Measurements from ENCODE around the gene MAB21L2.

- TF ChIP-seq EZH2 (IDR thresholded peaks at IDR 0.05): no peak
- TF ChIP-seq POLR2AphosphoS5 (IDR thresholded peaks at IDR 0.05; ENCODE audit: borderline replicate concordance, low read depth, low read length): no peak
Measured at GRCh38 chr4:150569384-150569987, 12.5 kb upstream of the MAB21L2 start.
